Daoy (cell line): ENCODE results near the gene TJAP1. TPM values are rescaled to one million over a fixed set of nuclear protein-coding genes. Genes with fewer than 3 reads are reported as not detected.
A peak's percentile ranks its signal among the peaks of the same experiment; 100 is the strongest.
"Not testable (repeated sequence)": the region's sequence is repeated elsewhere in the genome, so short reads cannot be mapped to it uniquely, and the experiment has no call there.

Experiments
- DNase-seq: peaks from one replicate; pipeline ENCODE4 v3.0.0-alpha.2; 2015; ENCODE audit warnings: low read depth
- total RNA-seq: library from RNA; depleted of rRNA; stranded (reverse); fragments of >200 nt; shearing (Covaris generic); gene quantifications from 2 replicates; pipeline ENCODE4 v1.2.3, GENCODE V29; 2014

TJAP1 gene
- total RNA-seq, 1 experiment from 2014 or later: 16.8 TPM

DNA sequence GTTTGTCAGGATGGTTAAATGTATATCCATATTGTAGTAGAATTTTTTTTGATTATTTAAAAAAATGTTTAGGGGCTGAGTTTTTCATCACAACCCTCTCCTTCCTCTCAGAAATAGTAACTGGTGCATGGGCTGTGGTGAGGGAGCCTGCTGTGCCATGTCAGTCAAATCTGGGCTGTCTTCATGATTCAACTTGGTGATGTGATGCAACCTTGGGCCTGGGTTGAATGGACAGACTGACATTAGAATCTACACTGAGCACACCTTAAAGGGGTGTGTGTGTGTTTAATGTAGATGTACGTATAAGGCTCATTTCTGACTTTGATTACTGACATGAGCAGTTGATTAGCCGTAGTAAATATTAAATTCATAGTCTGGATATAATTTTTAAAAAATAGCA lies 3.7 kb downstream of the TJAP1 start:
- DNase-seq: no peak

DNA sequence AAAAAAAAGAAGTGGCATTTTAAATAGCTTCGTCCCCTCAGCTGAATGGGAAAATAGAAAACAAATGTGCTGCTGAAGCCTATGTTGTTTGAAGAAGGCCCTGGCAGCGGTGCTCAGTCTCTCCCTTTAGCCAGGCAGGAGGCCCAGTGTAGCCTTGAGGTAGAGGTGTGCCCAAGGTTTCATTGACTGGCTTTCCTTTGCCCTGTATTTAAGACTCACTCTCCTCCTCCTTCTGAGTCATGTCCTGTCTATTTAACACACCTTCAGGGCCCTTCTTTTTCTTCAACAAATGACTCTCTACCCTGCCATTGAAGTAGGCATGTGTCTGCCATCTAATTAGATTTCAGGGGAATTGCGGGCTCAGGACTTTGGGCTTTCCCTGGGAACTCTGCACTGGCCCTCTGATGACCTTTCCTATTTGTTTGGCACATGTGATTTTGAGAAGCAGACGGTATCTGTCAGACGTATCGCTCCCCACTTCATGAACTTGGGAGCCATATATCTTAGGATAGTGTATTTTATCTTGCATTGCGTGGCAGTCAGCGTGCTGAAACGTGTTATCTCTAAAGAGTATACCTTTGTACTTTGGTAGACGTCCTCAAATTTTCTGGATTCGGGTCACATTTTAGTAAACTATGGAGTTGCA lies 4.3 kb downstream of the TJAP1 start:
- no peak for DNase-seq

DNA sequence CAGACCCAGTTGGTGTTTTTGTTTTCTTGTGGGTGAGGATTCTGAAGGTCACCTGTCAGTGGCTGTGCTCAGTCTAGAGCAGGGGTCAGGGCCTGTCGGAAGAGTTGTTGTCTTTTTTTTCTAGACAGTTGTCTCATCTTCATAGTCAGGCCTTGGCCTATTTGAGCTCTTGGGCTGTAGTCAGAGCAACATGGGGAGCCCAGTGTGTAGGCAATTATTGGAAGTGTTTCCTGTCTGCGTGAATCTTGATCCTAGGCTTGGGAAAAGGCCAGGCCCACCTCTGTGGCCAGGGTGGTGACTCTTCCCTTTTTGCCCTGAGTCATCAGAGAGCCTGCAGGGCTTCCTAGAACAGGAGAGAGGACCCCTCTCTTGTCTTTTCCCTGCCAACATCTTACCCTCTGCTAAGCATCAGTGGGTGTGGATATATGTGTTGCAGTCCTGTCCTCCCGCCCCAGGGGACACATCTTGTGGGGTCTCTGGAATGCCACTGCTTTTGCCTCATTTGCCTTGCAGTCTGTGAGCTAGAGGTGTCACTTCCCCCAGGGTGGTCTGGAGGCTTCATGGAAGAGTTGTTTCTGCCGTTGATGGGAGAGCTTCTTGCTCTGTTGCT lies 11.4 kb downstream of the TJAP1 start:
- DNase-seq: peak; percentile 48

DNA sequence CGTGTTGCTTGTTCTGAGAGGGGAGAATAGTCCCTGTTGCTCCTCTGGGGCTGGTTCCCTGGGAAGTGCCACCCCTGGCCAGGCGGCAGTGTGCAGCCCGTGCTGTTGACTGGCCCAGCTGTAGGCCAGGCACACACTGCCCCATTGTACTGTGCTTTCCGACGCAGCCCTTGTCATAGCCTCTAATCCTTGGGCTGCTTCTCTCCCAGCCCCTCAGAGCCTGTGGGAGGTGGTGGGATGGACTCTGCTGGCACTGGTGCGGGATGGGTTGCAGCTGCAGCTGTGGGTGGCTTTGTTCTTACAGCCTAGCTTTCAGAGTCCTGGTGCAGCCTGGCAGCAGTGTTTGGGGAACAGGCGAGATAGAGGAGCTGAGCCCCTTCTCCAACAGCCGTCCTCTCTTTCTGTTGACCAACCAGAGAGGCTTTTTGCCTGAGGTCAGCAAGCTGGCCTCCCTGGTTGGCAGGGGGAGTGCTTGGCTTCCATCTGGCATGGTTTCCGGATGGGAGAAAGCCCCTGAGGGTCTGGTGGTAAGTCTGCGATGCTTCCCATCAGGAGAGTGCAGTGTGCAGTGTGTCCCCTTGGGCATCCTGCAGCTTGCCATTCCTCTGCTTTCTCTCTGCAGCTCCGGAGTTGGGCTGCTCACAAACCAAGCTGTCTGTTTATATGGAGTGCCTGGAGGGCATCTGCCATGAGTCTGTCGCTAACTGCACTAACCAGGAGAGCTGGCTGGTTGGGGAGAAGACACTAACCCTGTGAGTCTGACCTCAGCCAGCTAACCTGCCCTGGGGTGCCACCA lies 12.1 kb downstream of the TJAP1 start:
- no peak for DNase-seq

DNA sequence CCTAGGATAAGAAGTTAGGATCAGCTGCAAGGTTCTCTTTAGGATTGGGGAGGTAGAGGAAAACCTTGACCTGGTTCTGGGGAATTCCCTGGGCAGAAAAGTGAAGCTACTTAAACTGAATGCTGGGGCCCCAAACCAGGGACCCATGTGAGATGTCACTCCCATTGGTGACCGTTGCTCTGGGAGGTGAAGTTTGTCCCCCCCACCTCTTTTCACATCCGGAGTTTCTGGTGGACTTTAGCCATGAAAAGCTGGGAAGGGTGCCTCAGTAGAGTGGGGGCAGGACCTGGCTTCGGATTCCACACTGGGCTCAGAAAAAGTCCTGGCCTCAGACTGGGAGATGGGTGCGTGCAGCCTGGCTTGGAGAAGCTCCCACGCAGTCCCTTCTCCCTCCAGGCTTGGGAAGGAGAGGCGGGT lies 13.2 kb downstream of the TJAP1 start:
- DNase-seq: no peak

DNA sequence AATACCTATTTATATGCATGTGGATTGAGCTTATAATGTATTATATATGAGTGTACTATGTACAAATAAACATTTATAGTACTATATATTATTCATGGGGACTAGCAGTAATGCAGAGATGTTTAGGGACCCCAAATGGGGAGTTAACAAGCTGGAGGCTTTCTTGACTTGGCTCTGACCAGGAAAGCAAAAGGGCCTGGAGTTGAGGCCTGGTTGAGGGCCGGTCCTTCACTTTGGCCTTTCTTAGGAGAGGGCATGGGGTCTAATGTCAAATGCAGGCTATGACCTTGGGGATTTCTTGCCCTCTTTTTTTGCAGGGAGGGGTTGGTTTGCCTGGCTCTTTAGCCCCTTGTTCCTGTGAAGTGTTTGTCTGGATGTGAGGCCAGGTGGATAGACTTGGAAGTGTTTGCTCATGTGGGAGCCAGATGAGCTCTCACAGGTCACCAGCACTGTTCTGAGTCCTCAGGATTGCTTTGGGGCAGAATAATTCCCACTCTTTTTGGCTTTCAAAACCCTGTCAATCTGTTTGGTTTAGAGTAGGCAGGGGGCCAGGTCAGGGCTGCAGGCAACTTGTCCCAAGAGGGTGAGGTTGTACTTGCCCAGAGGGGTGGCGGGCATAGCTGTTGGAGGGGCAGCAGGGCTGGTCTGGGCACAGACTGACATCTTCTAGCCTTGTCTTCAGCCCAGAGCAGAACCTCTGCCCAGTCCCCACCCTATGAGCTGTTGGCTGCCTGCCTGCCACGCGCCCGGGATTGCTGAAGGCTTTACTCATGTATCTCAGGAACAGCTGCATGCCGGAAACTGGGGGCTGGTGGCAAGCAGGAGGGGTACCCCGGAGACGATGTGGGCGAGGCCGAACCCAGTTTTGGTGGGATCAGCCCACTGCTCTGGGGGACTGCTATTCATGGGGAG lies 14.6 kb downstream of the TJAP1 start:
- DNase-seq: peak; percentile 79

DNA sequence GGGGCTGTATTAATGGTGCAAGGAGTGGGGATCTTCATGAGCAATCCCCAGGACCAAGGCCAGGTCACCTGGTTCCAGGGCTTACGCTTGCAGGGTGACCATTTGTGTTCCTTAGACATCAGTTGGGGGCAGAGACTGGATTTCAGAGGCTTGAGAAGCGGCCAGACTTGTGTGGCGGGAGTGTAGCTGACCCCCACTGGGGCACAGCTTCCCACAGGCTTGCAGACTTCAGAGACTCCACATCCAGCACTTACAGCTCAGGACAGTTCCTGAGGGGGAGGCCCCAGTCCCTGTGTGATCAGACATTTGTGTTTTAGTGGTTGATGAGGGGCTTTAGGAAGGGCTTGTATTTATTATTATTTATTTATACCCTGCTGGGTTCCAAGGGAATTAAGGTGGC lies 15.3 kb downstream of the TJAP1 start:
- no peak for DNase-seq

DNA sequence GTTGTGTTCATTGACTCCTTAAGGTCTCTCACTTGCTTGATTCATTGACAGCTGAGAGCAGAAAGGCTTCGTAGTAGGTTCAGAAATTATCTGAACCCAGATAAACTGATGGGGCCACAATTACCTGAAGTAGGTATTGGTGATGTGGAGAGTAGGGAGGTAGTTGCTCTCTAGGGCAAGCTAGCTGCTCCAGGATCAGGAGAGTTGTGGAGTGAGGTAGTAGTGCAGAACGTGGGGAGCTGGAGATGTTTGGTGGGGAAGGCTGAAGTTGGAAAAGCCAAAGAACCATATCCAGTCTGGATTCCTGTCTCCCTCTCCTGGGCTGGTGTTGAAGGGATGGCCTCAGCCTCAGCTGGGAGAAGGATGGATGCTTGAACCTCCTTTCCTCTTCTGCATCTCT lies 15.9 kb downstream of the TJAP1 start:
- DNase-seq: no peak

DNA sequence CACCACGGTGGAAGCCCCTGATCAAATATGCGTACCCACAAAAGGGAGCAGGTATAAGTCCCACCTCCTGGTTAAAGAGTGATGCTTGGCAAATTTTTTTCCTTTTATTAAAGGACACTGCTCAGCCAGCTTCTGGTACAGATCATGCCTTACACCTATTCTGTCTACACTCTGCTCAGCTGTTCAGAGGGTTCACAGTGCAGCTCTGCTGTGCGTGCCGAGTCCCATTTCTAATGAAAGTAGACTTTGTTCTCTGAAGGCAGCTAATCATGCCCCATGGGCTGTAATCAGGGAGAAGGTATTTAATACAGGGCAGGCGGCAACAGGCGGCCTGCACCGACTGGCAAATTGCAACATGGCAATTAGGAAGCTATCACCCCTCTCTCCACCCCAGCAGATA lies 16.5 kb downstream of the TJAP1 start:
- no peak for DNase-seq

DNA sequence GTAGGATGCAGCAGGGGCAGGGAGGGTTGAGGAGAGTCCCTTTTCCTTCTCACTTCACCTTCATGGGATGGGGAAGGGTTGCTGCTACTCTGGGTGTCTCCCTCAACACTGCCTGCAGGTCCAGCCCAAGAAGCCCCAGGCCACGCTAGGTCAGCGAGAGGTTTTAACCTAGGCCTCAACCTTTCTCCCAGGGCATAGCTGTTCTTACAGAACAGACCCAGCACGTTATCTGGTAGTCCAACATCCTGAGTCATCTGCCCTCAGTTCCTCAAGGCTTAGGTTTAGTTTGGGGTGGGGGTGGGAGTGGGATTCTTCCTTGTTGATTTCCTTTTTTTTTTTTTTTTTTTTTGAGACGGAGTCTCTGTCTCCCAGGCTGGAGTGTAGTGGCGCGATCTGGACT lies 17.0 kb downstream of the TJAP1 start:
- DNase-seq: no peak

DNA sequence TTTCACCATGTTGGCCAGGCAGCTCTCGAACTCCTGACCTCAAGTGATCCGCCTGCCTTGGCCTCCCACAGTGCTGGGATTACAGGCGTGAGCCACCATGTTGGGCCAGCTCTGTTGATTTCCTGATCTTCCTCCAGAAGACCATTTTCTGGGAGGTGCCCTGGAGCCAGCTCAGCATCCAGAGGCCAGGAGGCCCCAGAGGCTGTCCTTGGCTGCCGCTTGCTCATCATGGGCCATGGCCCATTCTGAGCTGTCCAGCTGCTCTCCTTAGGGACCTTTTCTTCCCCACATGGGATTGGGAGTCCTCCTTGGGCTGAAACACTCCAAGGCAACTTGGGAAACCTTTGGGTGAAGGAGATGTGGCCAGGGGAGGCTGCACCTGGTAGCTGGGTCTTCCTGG lies 17.4 kb downstream of the TJAP1 start:
- no peak for DNase-seq

DNA sequence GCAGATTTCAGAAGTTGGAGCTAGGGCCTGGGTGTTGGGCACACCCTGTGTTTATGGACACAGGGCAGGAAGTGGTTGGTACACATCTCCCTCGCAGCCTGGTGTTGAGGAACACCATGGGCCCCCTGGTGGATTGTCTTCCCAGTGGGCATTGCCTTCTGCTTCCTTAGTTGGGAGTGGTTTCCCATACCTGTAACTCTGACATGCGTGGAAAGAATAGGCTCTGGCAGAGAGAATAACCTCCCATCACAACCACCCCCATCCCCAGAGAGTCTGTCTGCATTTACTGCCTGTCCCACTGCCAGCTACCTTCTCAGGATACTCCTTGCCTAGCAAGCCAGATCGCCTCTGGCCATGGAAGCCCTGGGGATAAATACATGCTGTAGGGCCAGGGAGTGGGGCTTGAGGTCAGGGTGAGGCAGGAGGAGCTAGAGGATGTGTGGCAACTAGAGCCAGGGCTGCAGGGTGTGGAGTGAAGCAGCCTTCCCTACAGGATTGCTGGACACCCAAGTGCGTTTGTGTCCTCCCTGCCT lies 18.1 kb downstream of the TJAP1 start:
- no peak for DNase-seq

DNA sequence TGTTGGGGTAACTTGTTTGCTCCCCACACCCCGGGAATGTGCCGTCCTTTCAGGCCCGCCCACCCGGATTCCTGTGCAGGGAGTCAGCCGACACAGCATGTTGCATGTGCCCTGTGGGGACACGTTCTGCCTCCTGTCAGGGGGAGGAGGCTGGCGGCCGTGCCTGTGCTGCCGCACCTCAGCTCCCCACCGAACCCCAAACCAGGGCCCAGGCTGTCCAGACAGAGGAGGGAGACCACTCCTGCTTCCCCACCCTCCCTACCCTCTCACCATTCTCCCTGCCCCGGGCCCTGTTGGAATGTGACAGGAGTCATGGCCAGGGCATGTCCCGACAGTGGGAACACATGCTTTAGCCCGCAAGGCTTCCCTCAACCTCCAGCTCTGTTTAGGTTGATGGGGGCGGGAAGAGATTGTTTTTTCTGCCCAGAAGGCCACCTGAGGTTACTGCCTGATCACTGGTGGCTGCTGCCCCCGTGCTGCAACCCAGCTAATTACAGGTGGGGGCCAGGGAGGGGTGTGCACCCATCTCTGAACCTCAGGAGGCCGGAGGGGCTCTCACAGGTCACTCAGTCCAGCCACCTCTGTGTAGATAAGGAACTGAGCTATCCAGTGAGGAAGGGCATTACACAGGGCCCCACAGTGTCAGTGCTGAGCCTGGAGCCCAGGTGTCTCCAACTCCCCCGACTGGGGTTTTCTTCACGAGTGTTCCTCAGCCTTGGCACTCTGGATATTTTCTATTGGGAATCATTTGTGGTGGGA lies 19.2 kb downstream of the TJAP1 start:
- DNase-seq: peak; percentile 72

DNA sequence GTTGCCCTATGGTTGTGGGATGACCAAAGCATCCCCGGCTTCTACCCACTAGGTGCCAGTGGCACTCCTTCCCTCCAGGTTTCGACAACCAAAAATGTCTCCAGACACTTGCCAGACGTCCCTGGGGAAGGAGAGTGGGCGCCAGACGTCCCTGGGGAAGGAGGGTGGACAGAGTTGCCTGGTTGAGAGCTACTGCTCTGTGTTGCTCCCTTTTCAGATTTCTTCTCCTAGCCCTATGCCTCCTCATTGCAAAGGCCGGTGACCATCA lies 19.7 kb downstream of the TJAP1 start:
- DNase-seq: no peak

DNA sequence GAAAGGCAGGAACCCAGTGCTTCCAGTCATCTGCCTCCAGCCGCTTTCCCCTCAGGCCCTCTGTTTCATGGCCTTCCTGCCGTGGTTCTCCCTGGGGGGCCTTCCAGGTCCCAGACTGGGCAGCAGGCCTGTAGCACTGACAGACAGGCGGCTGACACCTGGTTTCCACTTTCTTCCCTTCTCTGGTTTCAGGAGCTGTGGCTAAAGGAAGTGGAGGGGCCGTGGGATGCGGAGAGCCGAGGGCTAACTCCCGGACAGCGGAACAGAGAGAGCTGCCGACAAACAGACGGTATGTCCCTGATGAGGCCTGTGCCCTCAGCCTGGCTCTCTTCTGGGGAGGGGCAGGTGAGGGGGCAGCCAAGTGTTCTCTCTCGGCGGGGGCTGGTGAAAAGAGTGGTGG lies 20.3 kb downstream of the TJAP1 start:
- DNase-seq: no peak

DNA sequence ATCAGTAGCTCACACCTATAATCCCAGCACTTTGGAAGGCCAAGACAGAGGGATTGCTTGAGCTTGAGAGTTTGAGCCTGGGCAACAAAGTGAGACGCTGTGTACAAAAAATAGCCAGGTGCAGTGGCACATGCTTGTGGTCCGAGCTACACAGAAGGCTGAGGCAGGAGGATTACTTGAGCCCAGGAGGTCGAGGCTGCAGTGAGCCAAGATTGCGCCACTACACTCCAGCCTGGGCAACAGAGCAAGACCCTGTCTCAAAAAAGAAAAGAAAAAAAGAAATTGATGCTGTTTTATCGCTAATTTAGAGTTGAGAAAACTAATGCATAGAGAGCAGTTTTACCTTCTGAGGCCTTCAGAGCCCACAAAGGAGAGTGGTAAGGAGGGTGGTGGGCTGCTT lies 20.9 kb downstream of the TJAP1 start:
- DNase-seq: not testable (repeated sequence)

DNA sequence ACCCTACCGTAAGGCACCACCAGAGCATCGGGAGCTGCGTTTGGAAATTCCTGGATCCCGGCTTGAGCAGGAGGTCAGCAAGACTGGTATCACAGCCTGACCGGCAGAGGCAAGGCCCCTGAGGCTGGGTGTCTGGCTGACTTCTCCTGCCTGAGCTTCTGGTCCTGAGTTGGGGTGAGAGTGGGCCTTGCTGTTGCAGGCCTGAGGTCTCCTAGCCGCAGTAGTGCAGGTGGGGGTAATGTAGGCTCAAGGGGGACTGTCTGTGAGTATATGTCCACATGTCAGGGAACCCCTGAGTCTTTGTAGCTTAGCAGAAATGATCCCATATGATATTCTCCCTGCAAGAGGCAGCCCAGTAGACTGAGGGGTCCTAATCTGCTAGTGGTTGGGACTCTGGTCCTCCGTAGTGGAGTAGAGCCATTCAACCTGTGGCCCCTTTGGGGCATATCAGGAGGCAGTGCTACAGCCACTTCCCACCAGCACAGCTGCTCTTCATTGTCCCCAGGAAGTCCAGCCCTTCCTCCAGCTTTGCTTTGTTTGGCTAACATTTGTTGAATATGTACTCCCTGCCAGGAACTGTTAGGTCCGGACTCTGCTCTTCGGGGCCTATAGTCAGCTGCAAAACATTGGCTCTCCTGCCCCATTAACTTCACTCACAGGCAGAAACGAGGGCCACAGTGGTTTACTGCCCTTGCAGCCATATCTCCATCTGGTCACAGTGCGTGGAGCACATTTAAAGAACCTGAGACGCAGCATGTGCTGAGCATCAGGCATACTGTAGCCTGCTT lies 21.9 kb downstream of the TJAP1 start:
- DNase-seq: no peak

DNA sequence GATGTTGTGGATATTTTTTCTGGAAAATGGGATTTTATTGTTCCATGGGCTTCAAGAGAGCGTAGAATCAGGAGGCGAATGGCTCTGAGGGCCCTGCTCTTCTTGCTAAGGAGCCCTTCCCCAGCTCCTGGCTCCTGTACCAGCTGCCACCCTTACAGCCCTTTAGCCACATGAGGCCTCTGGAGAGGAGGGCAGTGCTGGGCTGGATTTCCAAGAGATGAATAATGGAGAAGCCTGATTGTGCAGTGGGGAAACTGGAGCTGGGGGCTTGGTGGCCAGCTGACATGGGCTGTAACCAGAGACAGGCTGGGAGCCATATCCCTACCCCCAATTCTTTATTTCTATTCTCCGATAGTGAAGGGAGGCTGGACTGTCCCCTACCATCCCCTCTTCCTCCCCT lies 23.6 kb downstream of the TJAP1 start:
- DNase-seq: no peak

DNA sequence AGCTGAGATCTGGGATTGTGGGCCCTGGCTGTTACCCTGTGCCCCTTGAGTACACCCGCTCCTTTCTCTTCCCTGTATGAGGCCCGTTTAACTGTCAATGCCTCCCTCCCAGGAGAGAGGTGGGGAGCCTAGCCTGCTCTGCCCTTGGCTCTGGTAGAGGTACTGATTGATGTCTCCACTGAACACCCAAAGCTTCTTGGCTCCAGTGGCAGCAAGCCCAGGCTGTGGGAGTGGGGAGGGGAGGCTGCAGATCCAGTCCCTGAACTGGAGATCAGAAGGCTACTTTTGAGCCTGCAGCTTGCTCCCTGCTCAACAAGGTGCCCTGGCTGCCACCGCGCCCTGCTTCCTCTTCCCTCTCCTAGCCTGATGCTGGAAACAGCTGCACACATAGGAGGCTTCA lies 25.3 kb downstream of the TJAP1 start:
- no peak for DNase-seq

DNA sequence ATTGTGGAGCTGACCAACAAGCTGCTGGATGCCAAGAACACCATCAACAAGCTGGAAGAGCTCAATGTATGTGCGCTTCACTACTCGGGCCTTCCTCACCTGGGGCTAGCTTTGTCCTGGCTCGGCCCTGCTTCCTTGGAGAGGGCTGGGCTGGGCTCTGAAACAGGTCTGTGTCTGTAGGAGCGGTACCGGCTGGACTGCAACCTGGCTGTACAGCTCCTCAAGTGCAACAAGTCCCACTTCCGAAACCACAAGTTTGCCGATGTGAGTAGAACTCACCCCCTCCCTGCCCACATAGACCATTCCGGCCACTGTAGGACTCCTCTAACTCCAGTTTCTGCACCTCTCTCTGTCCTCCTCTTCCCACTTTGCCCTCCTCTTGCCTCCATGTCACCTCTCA lies 26.1 kb downstream of the TJAP1 start:
- no peak for DNase-seq
